Embryonic facial prominence (tissue), 1 donor: ENCODE data around the gene SNX9.
"Not testable (repeated sequence)": the region's sequence is repeated elsewhere in the genome, so short reads cannot be mapped to it uniquely, and the experiment has no call there.

Source experiments
- DNase-seq: peaks from one replicate; pipeline ENCODE4 v3.0.0-alpha.2; 2016; ENCODE audit errors: extremely low spot score

SNX9 gene

DNA sequence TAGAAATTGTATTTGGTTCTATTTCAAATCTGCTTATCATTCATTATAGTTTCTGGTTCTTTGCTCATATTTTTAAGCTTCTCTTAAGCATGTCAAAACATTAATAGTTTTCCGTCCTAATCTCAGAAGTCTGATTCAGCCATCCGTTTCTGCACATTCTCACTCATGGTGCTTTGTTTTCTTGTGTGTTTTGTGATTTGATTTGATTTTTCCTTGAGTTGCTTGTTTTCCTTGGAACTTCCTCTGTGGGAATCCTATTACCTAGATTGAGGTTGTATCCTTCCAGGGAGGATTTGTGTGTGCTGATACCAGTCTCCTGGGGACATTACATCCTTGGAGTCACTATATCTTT lies 7.9 kb downstream of the SNX9 start:
- no peak for DNase-seq

DNA sequence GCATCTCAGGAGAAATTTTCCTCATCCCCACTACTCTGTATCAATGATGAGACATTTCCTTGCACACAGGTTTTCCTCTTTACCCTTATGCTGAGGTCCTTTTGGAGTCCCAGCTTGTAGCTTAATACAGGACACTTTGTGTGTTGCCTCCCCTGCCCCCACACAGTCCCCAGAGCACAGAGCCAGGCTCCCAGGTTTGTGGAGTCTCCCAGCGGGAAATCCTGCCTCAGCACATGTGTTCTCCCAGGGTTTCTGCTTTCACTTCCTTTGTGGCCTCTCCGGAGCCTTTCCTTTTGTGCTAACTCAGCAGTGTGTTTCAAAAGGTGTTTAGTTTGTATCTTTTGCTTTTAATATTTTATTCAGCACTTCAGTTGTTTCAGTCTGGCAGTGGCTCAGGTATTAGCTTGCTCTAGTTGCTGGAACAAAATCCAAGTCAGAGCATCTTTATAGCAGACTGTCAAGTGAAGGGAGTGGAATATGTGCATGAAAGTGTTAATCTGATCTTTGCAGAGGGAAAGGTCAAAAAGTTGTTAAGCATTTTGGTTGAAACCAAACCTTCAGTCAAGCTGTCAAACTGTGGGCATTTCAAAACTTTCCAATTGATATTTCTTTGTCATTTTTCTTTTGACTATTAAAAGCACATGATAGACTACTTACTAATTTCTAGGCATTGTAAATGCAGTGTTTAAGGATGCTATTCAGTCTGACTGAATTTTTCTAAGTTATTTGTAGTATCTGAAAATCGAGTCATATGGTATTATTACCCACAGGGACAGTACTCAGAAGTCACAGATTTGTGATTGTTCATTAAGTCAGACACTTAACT lies 8.6 kb downstream of the SNX9 start:
- no peak for DNase-seq

DNA sequence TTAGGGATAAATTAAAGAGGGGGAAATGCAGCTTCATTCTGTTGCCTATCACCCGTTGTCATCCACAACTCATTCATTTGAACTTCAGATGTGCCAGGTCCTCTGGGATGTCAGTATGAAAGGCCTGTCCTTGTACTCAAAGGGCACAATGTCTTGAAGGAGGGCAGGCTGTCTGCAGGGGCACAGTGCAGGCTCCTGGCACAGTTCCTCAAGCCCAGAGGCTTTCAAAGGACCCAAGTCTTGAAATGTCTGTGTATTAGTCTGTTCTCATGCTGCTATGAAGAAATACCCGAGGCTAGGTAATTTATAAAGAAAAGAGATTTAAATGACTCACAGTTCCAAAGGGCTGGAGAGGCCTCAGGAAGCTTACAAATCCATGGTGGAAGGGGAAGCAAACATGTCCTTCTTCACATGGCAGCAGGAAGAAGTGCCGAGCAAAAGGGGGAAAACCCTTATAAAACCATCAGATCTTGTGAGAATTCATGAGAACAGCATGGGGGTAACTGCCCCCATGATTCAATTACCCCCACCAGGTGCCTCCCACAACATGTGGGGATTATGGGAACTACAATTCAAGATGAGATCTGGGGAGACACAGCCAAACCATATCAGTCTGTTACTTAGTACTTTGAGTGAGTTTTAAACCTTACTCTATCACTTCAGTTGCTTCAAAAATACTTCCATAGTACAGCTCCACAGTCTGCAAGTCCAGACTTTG lies 9.4 kb downstream of the SNX9 start:
- DNase-seq: no peak

DNA sequence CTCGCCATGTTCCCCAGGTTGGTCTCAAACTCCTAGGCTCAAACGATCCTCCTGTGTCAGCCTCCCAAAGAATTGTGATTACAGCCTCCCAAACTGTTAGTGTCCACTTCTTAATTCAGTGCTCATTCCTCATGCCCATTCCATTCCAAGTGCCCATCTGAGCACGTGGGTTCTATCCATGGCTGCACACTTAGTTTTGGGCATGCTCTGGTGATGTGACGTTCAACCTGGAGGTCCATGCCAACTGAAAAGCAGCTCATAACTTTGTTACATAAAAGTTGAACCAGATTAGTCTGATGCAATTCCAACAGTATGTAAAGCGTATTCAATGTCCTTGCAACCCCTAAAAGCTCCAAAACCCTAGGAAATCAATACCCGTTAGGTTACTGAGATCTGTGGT lies 11.5 kb downstream of the SNX9 start:
- DNase-seq: no peak

DNA sequence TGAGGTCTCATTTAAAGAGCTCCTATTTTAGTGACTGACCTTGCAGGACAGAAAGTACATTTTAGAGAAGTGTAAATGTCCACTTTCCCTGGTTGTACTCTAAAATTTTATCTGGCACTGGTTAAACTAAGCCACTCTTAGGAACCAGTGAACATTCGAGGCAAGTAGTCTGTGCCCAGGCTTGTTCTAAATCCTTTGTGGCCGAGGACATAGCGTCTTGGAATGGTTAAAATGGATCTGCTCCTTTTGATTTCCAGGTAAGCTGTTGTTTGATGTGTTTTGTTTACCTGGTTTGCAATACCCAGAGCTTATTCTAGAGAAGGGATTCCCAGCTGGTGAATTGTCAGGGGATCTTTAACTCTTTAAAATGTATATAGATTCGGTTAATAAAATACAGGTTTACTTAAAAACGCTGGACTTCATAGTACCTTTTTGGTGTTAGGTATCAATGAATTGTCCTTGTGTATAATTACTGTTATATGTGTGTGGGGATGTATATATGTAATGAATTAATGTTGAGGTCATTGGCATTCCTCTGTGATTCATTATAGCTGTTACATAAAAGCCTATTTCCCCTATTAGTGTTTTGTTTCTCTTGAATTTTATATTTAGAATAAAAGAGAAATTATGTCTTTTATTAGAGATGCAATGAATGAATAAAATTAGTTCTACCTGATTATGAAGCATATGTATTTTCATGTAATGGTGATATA lies 15.8 kb downstream of the SNX9 start:
- no peak for DNase-seq

DNA sequence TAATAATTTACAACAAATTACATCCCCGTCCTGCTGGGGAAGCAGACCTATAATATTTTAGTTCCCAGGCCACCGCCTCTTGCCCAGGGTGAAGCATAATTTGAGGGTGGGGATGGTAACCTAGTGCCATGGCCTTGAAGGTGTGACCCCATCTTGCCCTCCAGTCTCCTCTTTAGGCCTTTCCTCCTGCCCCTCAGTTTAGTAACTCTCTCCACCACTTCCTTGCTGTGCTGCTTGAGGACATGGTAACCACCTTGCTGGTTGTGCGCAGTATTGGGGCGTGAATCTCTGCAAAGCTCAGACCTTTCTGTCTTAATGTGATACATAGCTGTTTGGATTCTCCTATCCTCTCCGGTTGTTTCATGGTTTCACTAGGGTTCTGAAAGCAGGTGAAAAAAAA lies 16.6 kb downstream of the SNX9 start:
- no peak for DNase-seq

DNA sequence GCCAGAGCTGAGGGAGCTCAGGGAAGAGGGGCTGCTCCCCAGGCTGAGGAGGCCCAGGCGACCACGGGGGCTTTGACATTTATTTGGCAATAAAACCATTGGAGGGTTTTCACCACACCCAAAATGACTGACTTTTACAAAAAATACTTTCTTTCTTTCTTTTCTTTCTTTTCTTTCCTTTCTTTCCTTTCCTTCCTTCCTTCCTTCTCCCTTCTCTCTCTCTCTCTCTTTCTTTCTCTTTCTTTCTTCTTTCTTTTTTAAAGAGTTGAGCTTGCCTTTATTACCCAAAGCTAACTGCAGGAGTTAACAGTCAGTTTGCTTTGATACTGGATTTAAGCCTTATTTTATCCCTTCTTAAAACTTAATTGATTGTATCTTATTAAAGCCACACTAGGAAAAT lies 17.2 kb downstream of the SNX9 start:
- DNase-seq: no peak

DNA sequence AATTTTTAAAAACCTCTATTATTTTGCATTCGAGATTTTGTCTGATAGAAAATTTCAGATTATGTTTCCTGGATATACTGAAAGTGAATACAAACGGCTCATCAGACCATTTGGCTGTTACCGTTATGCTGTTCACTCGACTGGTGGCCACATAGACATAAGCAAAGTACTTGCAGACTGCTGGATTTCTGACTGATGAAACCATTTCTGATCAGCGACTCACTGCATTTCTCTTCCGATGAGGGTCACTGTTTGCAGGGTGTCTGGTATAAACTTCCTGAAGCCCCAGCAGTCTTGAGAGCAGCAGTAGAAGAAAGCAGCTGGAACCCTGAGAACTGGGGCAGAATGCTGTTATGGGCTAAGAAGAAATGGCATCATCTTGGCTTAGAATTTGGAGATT lies 17.7 kb downstream of the SNX9 start:
- no peak for DNase-seq

DNA sequence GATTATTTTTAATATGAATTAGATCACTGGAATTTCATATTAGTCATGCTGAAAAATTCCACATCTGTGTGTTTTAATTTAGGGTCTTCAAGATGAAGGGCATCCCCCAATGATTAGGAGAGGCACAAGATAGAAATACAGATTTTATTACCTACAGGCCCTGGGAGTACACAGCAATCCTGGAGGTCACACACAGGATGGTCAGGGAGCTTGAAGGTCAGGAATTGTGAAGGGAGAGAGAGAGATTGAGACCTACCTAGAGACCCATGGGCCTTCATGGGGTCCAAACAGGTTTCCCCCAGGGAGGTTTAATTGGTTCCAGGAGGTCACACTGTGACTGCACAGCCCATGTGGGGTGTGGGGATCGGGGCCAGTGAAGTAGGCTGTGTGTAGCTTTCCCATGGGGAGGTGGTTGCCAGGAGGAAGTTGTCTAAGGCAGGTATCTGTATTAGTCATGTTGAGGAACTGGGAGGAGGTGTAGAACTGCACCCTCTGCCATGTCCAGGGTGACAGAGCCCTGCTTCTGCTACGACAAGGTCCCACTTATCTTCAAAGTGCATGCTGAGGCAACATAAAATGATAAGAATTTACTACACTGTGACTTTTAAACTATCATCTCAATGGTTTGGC lies 18.3 kb downstream of the SNX9 start:
- DNase-seq: no peak

DNA sequence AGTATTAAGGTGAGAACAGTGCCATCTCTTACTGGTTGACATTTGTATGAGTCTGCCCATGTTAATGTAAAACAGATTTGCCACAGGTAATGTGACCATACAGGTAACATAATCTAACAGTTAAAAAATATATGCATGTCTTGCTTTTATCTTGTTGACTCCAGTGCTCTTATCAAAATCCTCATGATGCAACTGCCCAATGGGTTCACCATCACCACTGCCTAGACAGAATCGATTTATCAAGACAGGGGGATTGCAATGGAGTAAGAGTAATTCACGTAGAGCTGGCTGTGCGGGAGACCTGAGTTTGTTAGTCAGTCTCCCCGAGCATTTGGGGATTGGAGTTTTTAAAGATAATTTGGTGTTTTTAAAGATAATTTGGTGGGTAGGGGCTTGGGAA lies 19.2 kb downstream of the SNX9 start:
- DNase-seq: no peak

DNA sequence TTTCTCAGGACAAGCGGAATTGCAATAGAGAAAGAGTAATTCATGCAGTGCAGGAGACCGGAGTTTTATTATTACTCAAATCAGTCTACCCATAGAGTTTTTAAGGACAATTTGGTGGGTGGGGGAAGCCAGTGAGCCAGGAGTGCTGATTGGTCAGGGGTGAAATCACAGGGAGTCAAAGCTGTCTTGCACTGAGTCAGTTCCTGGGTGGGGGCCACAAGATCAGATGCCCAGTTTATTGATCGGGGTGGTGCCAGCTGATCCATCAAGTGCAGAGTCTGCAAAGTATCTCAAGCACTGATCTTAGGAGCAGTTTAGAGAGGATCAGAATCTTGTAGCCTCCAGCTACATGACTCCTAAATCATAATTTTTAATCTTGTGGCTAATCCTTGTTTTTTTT lies 21.1 kb downstream of the SNX9 start:
- not testable (repeated sequence) for DNase-seq

DNA sequence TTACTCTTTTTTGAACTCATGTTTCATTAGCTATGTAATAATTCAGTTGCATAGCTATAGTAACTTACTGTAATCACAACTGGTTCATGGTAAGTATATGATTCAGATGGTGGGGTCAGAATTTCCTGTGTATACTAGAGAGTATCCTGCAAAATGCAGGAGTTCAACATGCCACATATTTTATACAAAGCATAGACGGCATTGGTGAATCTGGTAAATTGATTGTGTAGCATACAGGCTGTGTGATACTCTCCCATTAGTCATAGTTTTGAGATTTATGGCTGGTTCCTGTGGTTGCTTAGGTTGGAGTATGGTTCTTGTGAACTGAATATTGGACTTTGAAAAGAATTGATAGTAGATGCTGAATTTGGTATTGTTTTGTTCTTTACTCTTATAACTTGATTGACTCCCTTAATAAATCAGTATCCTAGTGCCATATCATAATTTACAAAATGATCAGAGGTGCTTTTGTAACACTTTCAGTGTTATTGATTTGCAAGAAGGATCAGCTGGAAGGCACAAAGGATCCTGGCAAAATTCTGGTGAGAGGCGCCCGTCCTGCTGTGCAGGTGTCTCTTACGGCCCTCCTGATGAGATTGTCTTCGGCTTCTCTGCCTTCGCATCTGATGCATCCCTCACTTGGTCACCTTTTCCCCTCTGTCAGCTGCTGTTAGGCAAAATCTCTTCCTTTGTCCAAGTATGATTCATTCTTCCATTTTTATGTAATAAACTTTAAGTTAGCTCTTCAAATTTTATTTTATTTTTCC lies 22.6 kb downstream of the SNX9 start:
- DNase-seq: no peak

DNA sequence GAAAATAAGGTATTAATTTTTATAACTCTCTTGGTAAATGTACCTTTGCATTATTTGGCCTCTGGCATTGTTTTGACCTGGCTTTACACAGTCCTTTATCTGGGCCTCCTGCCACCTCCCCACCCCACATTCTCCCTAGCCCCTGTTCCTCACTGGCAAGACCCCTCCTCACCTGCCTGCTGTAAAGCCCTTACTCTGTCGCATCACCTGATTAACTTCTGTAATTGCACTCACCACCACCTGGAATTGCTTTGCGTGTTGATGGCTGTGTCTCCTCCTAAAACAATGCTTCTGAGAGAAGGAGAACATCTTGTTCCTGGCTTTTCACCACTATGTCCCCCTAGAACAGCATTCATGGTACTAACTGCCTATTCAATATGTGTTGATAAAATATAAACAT lies 24.8 kb downstream of the SNX9 start:
- no peak for DNase-seq

DNA sequence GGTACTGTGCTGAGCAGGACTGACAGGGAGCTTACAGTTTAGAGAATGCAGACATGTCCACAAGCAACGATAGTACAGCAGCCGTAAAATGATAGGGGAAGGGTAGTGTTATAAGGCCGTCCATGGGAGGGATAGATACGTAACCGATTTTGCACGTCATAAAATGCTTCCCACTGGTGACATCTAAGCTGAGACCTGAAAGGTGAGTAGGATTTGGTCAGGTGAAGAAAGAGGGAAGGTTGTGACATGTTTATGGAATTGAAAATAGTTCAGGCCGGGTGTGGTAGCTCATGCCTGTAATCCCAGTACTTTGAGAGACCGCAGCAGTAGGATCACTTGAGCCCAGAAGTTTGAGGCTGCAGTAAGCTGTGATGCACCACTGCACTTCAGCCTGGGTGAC lies 25.6 kb downstream of the SNX9 start:
- DNase-seq: no peak

DNA sequence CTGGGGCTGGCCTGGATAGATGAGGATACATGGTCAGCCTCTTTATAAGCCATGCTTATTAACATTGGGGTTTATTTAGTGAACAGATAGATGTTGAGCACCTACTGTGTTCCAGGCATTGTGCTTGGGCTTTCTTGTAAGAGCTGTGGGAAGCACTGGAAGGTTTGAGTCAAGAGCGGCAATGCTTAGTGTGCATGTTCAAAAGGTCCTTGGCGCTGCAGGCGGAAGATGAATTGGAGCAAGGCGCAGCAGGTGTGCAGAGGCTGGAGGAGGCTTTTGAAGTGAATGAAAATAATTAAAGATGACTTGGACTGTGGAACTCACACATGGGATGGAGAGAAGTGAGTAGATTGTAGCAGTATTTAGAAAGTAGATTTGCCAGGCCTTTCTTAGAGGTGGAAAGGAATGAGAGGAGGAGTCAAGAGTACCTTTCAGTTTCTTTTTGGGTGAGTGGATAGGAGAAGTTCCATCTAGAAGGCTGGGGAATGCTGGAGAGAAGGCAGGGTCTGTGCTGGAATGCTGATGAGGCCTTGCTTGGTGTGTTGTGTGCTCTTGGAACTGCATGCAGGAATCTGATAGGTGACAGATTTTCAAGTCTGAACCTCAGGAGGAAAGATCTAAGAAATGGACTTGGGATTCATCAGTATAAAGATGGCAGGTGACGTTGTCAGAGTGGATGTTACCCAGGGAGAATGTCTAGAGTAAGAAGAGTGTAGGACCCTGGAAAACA lies 26.4 kb downstream of the SNX9 start:
- DNase-seq: no peak

DNA sequence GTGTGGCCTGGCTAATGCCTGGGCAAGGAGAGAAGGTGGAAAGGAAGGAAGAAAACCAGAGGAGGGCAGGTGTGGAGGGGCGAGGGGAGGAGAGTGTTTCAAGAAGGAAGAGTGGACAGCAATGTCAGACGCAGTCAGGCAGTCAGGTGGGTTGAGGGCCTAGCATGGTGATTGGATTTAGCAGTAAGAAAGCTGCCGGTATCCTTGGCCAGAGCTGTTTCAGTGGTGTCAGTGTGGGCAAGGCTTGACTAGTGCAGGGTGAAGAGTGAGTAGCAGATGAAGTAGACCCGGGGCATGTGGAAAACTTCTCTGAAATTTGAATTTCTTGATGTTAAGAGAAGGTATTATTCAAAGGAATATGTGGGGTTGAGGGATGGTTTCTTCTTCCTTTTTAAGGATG lies 27.0 kb downstream of the SNX9 start:
- no peak for DNase-seq

DNA sequence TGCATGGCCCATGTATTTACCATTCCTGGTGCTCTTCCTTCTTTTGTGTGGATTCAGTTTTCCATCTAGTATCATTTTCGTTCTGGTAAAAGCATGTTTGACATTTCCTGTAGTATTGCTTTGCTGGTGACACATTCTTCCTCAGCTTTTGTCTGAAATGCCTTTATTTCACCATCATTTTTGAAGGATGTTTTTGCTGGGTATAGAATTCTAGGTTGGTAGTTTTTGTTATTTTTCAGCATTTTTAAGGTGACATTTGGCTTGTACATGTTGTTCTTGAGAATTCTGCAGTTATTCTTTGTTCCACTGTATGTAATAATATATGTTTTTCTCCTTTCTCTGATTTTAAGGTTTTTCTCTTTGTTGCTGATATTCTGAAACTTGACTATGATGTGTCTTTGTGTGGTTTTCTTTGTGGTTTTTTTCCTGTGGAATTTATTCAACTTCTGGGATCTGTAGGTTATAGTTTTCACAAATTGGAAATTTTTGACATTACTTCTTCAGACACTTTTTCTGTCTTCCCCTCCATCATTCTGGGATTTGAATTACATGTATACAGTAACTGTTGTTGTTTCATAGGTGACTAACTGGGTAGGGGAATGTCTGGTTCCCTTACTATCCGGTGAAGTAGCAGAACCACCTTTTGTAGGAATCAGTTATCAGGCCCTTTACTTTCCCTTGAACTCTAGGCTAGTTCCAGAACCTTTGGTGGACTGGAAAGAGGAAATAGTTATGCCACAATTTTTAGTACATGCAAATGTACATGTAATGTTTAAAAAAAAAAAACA lies 30.2 kb downstream of the SNX9 start:
- no peak for DNase-seq

DNA sequence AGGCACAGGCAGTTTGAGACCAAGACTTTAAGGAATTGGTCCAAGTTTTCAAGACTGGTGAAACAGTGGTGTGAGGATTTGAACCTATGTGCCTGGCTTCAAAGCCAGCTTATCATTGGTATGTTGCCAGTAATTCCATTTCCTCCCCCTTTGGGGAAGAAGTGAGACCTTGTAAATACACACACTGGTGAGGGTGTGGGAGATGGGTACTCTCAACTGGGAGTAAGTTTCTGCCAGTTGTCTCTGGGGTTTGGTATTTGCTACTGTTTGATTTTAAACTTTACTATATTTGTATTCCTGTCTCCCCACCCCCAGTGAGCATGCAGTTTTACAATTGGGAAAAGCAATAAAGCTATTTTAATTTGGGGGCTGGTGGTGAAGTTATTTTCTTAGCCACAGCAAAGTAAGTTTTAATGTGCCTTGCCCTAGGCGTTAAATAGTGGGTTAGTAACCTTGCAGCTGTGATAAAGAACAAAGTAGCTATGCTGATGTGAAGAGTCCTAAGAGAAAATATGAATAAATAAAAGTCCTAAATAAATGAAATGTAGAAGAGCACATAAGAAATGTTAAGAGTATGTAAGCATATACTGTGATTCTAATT lies 31.0 kb downstream of the SNX9 start:
- no peak for DNase-seq

DNA sequence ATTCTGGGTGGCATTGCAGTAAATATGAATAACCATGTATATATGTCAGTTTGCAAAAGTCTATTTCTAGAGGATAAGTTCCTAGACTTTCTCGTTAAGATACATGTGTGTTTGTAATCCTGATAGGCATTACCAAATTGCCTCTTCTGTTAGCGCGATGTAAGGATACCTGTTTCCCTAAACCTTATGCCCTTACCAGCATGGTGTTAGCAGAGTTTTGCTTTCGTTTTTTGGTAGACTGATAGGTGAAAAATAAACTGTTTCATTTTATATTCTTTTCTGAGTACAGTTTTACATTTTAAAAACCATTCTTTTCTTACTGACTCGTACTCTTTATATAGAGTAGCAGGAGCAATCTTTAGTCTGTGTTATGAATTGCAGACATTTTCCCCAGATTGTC lies 32.3 kb downstream of the SNX9 start:
- no peak for DNase-seq

DNA sequence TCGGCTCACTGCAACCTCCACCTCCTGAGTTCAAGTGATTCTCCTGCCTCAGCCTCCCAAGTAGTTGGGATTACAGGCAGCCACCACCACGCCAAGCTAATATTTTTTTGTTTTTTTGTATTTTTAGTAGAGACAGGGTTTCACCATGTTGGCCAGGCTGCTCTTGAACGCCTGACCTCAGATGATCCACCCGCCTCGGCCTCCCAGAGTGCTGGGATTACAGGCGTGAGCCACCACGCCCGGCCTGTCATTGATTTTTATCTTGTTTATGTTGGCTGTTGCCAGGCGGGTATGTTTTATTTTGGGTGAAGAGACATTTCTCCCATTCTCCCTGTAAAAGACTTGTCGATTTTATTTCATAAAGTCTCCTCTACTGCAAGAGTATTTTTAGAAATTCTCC lies 32.8 kb downstream of the SNX9 start:
- DNase-seq: not testable (repeated sequence)
